Measurements from ENCODE around the gene ACACA.

Gene ACACA

GRCh38 chr17:37388266-37388665 is 18.4 kb downstream of the ACACA start:
- TF ChIP-seq PATZ1 (CRISPR knock-in tag; IDR thresholded peaks at IDR 0.05; ENCODE audit: borderline replicate concordance) = no peak
- TF ChIP-seq TCF4 (CRISPR knock-in tag; IDR thresholded peaks at IDR 0.05; ENCODE audit: borderline replicate concordance) = no peak
- TF ChIP-seq ARNTL (CRISPR knock-in tag; IDR thresholded peaks at IDR 0.05; ENCODE audit: borderline replicate concordance, low read depth) = no peak
- TF ChIP-seq, protein P1, sequence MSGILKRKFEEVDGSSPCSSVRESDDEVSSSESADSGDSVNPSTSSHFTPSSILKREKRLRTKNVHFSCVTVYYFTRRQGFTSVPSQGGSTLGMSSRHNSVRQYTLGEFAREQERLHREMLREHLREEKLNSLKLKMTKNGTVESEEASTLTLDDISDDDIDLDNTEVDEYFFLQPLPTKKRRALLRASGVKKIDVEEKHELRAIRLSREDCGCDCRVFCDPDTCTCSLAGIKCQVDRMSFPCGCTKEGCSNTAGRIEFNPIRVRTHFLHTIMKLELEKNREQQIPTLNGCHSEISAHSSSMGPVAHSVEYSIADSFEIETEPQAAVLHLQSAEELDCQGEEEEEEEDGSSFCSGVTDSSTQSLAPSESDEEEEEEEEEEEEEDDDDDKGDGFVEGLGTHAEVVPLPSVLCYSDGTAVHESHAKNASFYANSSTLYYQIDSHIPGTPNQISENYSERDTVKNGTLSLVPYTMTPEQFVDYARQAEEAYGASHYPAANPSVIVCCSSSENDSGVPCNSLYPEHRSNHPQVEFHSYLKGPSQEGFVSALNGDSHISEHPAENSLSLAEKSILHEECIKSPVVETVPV (CRISPR knock-in tag; IDR thresholded peaks at IDR 0.05) = no peak
- no peak for TF ChIP-seq CSDC2 (CRISPR knock-in tag; IDR thresholded peaks at IDR 0.05)
- no peak for TF ChIP-seq RARB (CRISPR knock-in tag; IDR thresholded peaks at IDR 0.05)
- TF ChIP-seq ZFP30 (CRISPR knock-in tag; IDR thresholded peaks at IDR 0.05) = no peak
- TF ChIP-seq ZNF70 (CRISPR knock-in tag; IDR thresholded peaks at IDR 0.05) = no peak
- TF ChIP-seq, protein P2, sequence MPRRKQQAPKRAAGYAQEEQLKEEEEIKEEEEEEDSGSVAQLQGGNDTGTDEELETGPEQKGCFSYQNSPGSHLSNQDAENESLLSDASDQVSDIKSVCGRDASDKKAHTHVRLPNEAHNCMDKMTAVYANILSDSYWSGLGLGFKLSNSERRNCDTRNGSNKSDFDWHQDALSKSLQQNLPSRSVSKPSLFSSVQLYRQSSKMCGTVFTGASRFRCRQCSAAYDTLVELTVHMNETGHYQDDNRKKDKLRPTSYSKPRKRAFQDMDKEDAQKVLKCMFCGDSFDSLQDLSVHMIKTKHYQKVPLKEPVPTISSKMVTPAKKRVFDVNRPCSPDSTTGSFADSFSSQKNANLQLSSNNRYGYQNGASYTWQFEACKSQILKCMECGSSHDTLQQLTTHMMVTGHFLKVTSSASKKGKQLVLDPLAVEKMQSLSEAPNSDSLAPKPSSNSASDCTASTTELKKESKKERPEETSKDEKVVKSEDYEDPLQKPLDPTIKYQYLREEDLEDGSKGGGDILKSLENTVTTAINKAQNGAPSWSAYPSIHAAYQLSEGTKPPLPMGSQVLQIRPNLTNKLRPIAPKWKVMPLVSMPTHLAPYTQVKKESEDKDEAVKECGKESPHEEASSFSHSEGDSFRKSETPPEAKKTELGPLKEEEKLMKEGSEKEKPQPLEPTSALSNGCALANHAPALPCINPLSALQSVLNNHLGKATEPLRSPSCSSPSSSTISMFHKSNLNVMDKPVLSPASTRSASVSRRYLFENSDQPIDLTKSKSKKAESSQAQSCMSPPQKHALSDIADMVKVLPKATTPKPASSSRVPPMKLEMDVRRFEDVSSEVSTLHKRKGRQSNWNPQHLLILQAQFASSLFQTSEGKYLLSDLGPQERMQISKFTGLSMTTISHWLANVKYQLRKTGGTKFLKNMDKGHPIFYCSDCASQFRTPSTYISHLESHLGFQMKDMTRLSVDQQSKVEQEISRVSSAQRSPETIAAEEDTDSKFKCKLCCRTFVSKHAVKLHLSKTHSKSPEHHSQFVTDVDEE (CRISPR knock-in tag; IDR thresholded peaks at IDR 0.05) = no peak
- no peak for TF ChIP-seq ZC3H10 (CRISPR knock-in tag; IDR thresholded peaks at IDR 0.05)
- ATAC-seq = peak; percentile 23; the same call in 1 of the 3 replicates

DNA sequence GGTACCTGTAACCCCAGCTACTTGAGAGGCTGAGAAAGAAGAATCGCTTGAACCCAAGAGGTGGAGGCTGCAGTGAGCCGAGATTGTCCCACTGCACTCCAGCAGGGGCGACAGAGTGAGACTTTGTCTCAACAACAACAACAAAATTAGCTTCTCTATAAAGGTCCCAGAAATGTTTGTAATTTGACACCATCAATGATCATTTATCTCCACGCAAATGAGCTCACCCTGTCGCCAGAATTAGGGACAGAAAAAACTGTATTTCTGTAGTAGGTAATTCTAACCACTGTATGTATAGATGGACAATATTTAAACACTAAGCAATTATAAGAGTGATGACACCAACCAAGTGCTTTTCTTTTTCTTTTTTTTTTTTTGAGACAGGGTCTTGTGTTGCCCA is 20.2 kb downstream of the ACACA start:
- ATAC-seq = no peak
- TF ChIP-seq ZNF70 (CRISPR knock-in tag; IDR thresholded peaks at IDR 0.05) (no peak), GLIS3 (CRISPR knock-in tag; IDR thresholded peaks at IDR 0.05) (no peak), BACH2 (CRISPR knock-in tag; IDR thresholded peaks at IDR 0.05; ENCODE audit: borderline replicate concordance) (no peak), ESRRG (CRISPR knock-in tag; IDR thresholded peaks at IDR 0.05) (no peak), ZFP3 (CRISPR knock-in tag; IDR thresholded peaks at IDR 0.05) (no peak), ZNF8 (CRISPR knock-in tag; IDR thresholded peaks at IDR 0.05) (no peak), ZFP30 (CRISPR knock-in tag; IDR thresholded peaks at IDR 0.05) (no peak), ARNTL (CRISPR knock-in tag; IDR thresholded peaks at IDR 0.05; ENCODE audit: borderline replicate concordance, low read depth) (no peak), TCF4 (CRISPR knock-in tag; IDR thresholded peaks at IDR 0.05; ENCODE audit: borderline replicate concordance) (no peak), RARB (CRISPR knock-in tag; IDR thresholded peaks at IDR 0.05) (no peak), TOX (CRISPR knock-in tag; IDR thresholded peaks at IDR 0.05; ENCODE audit: borderline replicate concordance) (no peak), SNAI2 (CRISPR knock-in tag; IDR thresholded peaks at IDR 0.05) (no peak), PATZ1 (CRISPR knock-in tag; IDR thresholded peaks at IDR 0.05; ENCODE audit: borderline replicate concordance) (no peak), ISL1 (CRISPR knock-in tag; IDR thresholded peaks at IDR 0.05) (no peak), ZC3H10 (CRISPR knock-in tag; IDR thresholded peaks at IDR 0.05) (no peak), CSDC2 (CRISPR knock-in tag; IDR thresholded peaks at IDR 0.05) (no peak), PPARA (CRISPR knock-in tag; IDR thresholded peaks at IDR 0.05; ENCODE audit: borderline replicate concordance) (no peak), OSR1 (CRISPR knock-in tag; IDR thresholded peaks at IDR 0.05) (no peak)
- TF ChIP-seq, protein P2 (CRISPR knock-in tag; IDR thresholded peaks at IDR 0.05) = no peak
- TF ChIP-seq, protein P1 (CRISPR knock-in tag; IDR thresholded peaks at IDR 0.05) = no peak
